ENCODE results near the gene BFSP2.
"Not testable (repeated sequence)": the region's sequence is repeated elsewhere in the genome, so short reads cannot be mapped to it uniquely, and the experiment has no call there.

Gene BFSP2

DNA sequence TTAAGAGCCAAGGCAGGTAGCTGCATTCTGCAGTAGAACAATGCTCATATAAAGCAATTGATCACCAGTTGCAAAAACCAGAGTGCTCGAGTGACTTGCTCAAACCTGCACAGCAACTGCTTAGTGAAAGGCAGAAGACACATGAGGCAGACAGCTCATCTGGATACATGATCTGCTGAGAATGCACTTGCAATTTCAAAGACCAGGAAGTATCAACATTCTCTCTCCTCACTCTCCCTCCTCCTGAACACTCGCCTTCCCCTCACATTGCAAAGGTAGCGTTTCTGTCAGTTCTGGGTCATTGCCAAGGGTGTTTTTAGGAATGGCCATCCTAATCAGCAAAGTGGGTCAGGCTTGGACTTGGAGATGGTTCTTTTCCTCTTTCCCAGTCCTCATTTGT, 61.0 kb downstream of the BFSP2 start:
- DNase-seq, result no peak

- no peak for DNase-seq
Measured at GRCh38 chr3:133461291-133461690, 61.4 kb downstream of the BFSP2 start.

DNA sequence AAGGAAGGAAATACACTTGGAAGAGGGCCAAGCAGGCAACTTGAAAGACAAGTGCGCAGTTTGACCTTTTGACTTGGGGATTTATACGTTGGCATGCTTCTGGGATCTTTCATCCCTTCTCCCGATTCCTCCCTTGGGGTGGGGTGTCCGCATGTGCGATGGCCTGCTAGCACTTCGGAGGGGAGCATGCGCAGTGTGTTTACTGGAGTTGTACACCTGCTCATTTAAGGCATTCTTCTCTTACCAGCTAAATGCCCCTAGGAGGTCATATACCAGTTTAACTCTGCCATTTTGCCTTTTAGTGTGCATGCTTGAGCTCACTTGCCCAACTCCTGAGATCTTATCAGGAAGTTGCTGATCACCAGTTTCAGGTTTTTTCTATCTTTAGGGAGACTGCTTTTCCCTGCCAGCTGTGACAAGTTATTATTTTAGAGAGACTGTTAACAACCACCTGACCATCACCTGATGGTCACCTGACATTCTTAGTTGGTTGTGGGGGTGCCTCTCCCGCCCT, 63.5 kb downstream of the BFSP2 start:
- no peak for DNase-seq

DNA sequence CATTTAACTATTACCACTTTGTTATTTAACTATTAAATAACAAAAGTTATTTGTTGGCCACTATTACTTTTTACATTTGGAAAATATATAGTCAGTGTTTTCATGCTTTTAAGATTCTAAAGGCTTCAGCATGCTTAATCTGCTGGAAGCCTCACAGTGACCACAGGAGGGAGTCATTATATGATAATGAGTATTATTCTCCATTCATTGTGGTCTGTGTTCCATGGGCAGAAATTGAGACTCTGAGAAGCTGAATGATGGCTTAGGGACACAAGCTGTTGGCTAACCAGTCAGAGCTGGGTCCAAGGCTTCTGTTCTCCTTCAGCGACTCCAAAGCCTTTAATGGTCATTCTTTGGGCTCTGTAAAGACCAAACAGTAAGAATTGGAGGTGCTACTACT, 64.7 kb downstream of the BFSP2 start:
- DNase-seq, result no peak

- DNase-seq, result no peak
Measured at GRCh38 chr3:133466531-133467386, 66.9 kb downstream of the BFSP2 start.

DNA sequence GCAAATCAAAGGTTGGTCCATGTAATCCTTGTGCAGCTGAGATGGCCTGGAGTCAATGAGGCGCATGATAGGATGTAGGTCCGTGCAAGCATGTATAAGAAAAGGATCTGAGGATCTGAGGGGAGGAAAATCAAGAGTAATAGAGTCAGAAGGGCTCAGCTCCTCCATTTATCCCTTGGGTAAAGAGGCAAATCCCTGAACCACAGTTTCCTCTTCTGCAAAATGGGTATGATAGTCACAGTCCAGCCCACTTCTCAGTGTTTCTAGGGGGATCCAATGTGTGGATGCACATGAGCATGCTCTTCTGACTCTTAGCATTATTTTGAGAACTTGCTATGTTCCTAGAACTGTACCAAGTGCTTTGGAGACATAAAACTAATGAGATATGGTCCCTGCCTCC, 67.9 kb downstream of the BFSP2 start:
- DNase-seq, result no peak

- DNase-seq, result no peak
Measured at GRCh38 chr3:133468251-133468721, 68.4 kb downstream of the BFSP2 start.

DNA sequence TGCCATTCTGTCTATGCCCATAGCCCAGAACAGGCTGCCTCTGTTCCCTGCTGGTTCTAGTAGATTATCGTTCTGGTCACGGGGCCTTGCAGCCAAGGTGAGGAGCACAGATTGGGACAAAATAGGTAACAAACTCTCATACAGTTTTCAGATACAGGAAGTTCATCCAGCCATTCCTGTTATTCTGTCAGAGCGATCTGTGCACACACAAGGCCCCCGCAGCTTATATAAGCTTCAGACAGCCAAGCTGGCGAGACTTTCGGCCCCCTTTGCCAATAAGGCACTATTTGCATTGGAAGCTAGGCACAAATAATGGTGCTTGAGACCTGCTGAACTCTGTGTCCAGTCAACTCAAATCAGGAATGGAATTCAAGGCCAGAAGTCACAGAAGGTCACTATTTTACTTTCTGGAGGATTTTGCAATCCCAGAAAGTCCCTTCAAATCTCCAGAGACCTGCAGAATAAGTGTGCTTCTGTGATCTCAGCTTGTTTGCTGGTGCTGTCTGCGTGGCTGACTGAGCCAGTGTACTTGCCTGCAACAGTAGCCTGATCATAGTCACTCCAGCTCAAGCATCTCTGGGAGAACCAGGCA, 69.4 kb downstream of the BFSP2 start:
- no peak for DNase-seq

DNA sequence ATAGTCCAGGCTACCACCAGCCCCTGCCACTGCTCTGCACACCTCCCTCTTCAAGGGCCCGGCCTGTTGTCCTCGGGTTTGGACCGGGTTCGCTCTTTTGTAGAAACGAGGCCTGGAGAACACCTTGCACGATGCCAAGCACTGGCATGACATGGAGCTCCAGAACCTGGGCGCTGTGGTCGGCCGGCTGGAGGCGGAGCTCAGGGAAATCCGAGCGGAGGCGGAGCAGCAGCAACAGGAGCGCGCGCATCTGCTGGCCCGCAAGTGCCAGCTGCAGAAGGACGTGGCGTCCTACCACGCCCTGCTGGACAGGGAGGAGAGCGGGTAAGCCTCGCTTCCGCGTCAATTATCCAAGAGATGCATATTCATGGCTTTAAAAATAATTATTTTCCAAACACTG, 72.4 kb downstream of the BFSP2 start:
- DNase-seq, result no peak

GRCh38 chr3:133472889-133473288, 73.0 kb downstream of the BFSP2 start:
- no peak for DNase-seq

GRCh38 chr3:133473472-133474191, 73.8 kb downstream of the BFSP2 start:
- DNase-seq, result not testable (repeated sequence)

DNA sequence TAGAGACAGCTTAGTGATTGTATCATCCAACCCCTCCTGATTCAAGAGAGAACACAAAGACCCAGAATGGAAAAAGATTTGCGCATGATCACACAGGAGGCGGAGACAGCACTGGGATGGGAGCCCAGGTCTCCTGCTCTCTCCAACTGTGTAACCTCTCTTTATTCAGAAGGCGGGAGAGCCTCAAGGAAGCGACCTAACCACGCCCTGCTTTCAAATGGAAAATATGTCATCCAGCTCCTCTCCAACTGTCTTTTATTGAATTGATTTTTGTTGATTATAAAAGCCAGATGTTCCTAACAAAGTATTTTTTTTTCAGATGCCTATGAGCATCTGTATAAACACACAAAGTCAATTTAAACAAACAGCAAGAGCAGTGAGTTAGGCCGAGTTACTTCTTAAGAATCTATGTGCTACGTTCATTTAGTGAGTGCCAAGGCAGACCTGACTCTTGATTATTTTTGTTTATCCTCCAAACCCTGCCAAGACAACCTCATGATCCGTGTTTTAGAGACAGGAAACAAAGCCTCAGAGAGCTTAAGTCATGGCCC, 74.5 kb downstream of the BFSP2 start:
- no peak for DNase-seq

DNA sequence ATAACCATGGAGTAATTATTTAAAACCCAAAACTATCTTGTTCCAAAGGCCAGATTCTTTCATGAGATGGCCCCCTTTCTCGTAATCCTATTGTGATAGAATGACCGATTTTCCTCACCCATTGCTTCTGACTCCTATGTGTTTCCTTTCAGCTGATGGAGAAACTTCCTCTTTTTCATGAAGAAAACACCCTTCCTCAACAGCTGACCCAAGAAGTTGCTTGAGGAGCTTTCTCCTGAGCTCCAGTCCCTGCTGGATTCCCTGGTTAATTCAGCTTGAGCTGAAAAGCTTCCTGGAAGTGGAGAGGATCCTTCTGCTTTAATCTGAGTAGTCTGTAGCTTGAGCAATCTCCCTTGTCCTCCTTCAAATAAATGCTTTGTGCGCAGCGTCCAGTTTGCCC, 75.0 kb downstream of the BFSP2 start:
- DNase-seq, result no peak

- DNase-seq, result no peak
Measured at GRCh38 chr3:133475245-133476010, 75.6 kb downstream of the BFSP2 start.

DNA sequence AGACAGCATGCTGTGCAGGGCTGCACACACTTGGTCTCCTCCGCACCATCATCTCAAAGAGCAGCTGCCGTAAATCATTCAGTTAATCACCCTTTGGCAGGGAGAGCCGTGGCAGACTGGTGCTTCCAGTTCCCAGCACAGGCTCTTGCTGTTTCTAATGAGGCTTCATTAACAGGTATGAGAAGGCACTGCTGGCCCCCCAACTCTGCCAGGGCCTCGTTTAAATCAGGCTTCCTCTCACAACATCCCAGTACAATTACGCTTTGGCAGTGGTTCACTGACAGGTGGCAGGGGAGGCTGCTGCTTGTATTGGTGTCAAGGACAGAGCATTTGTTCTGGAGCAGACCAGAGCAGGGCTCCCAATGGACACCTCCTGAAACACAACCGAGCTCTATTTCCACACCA, 77.1 kb downstream of the BFSP2 start:
- no peak for DNase-seq

GRCh38 chr3:133477487-133477886, 77.6 kb downstream of the BFSP2 start:
- no peak for DNase-seq

- DNase-seq, result no peak
Measured at GRCh38 chr3:133478624-133479023, 78.8 kb downstream of the BFSP2 start.

GRCh38 chr3:133479401-133479800, 79.5 kb downstream of the BFSP2 start:
- DNase-seq, result no peak

GRCh38 chr3:133479895-133480669, 80.2 kb downstream of the BFSP2 start:
- DNase-seq, result no peak

DNA sequence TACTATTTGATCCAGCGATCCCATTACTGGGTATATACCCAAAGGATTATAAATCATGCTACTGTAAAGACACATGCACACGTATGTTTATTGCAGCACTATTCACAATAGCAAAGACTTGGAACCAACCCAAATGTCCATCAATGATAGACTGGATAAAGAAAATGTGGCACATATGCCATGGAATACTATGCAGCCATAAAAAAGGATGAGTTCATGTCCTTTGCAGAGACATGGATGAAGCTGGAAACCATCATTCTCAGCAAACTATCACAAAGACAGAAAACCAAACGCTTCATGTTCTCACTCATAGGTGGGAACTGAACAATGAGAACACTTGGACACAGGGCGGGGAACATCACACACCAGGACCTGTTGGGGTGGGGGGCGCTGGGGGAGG, 82.6 kb downstream of the BFSP2 start:
- DNase-seq, result not testable (repeated sequence)

DNA sequence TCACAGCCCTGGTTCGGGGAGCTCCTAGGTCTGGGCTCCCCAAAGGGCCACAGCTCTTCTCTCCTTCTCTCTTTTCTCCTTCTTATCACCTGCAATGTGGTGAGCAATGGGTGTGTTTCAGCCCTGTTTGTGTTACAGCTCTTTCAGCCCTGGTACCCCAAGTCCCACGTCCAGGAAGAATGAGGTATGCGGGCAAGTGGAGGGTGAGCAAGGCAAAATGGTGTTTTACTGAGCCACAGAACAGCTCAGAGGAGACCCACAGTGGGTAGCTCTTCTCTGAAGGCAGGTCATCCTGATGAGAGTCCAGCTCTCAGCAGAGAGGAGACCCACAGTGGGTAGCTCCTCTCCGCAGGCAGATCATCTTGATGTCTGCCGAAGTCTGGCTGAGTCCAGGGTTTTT, 86.8 kb downstream of the BFSP2 start:
- DNase-seq, result no peak

GRCh38 chr3:133487204-133487603, 87.3 kb downstream of the BFSP2 start:
- DNase-seq, result no peak

Measured in CD4-positive, alpha-beta T cell treated with Interleukin-4 for 4 hours (primary cell).